OCI-LY7 (cell line): ENCODE measurements around the gene SEPTIN11. TPM values are rescaled to one million over a fixed set of nuclear protein-coding genes. Genes with fewer than 3 reads are reported as not detected.

Experiments
- total RNA-seq, 2 experiments: library from RNA; depleted of rRNA in 1 of 2; stranded (reverse); fragments of >200 nt in 1 of 2; shearing (Covaris generic) in 1 of 2; gene quantifications; 2 replicates each; pipeline ENCODE4 v1.2.3, GENCODE V29; 2014 to 2022

The SEPTIN11 gene
- total RNA-seq, 2 experiments from 2014 or later = 23.5 to 33.9 TPM

Other genes starting within 250 kb of the SEPTIN11 start
- gene SOWAHB, start 51.6 kb upstream of the SEPTIN11 start, total RNA-seq (2014; rRNA removed; shearing (Covaris generic)) = 0.08 TPM in 1 of 2 replicates, not detected in the other
- not detected in 2 replicates for gene SOWAHB, start 51.6 kb upstream of the SEPTIN11 start, total RNA-seq (2022)
- 105 and 116 TPM in 2 replicates for gene CCNI, start 126.2 kb downstream of the SEPTIN11 start, total RNA-seq (2014; rRNA removed; shearing (Covaris generic))
- gene CCNI, start 126.2 kb downstream of the SEPTIN11 start, total RNA-seq (2022) = 293 and 330 TPM in 2 replicates
- 13.1 and 16.6 TPM in 2 replicates for gene CCNG2, start 207.5 kb downstream of the SEPTIN11 start, total RNA-seq (2014; rRNA removed; shearing (Covaris generic))
- 87.4 and 104 TPM in 2 replicates for gene CCNG2, start 207.5 kb downstream of the SEPTIN11 start, total RNA-seq (2022)